HG02610 (cell line): Measurements from ENCODE around the gene MED9.

Experiments
- ATAC-seq: cut with Tn5 transposase; IDR thresholded peaks from one replicate; pipeline ENCODE4 v1.9.1; 2021; ENCODE audit warnings: mild to moderate bottlenecking, moderate library complexity; ENCODE audit not compliant: unreplicated experiment

The MED9 gene

GRCh38 chr17:17487998-17488397 lies 11.2 kb downstream of the MED9 start:
- ATAC-seq = no peak

GRCh38 chr17:17491031-17491471 lies 14.3 kb downstream of the MED9 start:
- no peak for ATAC-seq

- no peak for ATAC-seq
Observed at GRCh38 chr17:17491546-17491988, 14.8 kb downstream of the MED9 start.

- ATAC-seq = no peak
Observed at GRCh38 chr17:17492085-17492484, 15.3 kb downstream of the MED9 start.

- ATAC-seq = no peak
Observed at GRCh38 chr17:17492571-17492970, 15.8 kb downstream of the MED9 start.

- no peak for ATAC-seq
Observed at GRCh38 chr17:17493249-17493985, 16.6 kb downstream of the MED9 start.

- ATAC-seq = no peak
Observed at GRCh38 chr17:17493986-17494466, 17.2 kb downstream of the MED9 start.

- no peak for ATAC-seq
Observed at GRCh38 chr17:17494499-17494869, 17.7 kb downstream of the MED9 start.

- ATAC-seq = no peak
Observed at GRCh38 chr17:17494870-17495535, 18.2 kb downstream of the MED9 start.

GRCh38 chr17:17495536-17496188 lies 18.9 kb downstream of the MED9 start:
- no peak for ATAC-seq

- peak; percentile 75 for ATAC-seq
Observed at GRCh38 chr17:17496189-17497064, 19.6 kb downstream of the MED9 start, which contains the start of gene RASD1. Gene RASD1 (minus strand): TSS chr17:17496395. CDS start chr17:17496181, 214 bp downstream.

- no peak for ATAC-seq
Observed at GRCh38 chr17:17497065-17497844, 20.5 kb downstream of the MED9 start.

- no peak for ATAC-seq
Observed at GRCh38 chr17:17497845-17498520, 21.2 kb downstream of the MED9 start.

GRCh38 chr17:17498606-17499301 lies 22.0 kb downstream of the MED9 start:
- no peak for ATAC-seq

- no peak for ATAC-seq
Observed at GRCh38 chr17:17499402-17500145, 22.8 kb downstream of the MED9 start.

GRCh38 chr17:17500999-17501605 lies 24.3 kb downstream of the MED9 start:
- ATAC-seq = no peak

- no peak for ATAC-seq
Observed at GRCh38 chr17:17502741-17503565, 26.2 kb downstream of the MED9 start.
